ENCODE measurements around the gene ICAM5.

DNA sequence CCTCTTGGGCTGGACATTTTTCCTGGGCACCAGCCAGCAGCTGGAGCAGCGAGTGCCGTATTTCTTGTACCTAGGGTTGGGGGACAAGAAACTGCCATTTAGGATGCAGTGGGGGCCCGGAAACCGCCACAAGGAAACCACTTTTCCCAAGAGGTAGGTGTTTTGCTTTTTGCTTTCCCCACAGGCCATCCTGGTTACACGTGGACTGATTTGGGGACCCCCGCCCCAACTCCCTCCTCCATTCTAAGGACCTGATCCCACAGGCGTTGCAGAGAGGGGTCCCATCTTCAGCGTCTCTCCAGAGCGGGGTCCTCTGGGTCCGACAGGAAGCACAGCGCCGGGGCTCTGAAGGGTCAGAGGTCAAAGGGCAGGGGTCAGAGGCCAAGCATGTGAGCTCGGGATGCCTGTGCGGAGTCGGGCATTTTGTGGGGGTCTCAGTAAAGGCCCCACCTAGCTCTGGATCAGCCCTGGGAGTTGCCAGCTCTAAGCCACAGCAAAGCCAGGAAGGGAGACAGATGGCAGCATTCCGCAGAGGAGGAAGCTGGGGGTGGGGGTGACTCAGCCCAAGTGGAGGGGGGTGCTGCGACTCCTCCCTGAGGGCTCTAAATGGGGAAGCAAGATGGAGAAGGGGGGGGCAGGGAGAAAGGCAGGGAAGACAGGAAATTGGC is 15.5 kb downstream of the ICAM5 start:
- TF ChIP-seq, protein P1, sequence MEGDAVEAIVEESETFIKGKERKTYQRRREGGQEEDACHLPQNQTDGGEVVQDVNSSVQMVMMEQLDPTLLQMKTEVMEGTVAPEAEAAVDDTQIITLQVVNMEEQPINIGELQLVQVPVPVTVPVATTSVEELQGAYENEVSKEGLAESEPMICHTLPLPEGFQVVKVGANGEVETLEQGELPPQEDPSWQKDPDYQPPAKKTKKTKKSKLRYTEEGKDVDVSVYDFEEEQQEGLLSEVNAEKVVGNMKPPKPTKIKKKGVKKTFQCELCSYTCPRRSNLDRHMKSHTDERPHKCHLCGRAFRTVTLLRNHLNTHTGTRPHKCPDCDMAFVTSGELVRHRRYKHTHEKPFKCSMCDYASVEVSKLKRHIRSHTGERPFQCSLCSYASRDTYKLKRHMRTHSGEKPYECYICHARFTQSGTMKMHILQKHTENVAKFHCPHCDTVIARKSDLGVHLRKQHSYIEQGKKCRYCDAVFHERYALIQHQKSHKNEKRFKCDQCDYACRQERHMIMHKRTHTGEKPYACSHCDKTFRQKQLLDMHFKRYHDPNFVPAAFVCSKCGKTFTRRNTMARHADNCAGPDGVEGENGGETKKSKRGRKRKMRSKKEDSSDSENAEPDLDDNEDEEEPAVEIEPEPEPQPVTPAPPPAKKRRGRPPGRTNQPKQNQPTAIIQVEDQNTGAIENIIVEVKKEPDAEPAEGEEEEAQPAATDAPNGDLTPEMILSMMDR (IDR thresholded peaks at IDR 0.05; ENCODE audit: poor library complexity), result no peak
- no peak for TF ChIP-seq EZH2 (IDR thresholded peaks at IDR 0.05; ENCODE audit: borderline replicate concordance)
